ENCODE results near the gene SOX13.

SOX13 gene

DNA sequence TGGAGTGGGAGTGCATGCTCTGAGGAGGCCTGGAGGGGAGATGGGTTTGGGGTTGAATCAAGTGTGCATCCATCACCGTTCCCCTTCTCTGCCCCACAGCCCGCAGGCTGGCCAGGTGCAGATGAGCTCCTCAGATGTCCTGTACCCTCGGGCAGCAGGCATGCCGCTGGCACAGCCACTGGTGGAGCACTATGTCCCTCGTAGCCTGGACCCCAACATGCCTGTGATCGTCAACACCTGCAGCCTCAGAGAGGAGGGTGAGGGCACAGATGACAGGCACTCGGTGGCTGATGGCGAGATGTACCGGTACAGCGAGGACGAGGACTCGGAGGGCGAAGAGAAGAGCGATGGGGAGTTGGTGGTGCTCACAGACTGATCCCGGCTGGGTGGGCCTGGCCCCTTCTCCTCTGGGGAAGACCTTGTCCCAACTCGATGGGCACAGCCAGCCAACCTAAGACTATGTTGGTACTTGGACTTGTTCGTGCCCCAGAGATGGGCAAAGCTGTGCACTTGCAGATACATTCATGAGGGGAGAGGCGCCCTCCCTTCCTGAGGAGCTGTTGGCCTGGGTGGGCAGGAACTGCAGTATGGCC lies 52.9 kb downstream of the SOX13 start:
- H3K4me3 ChIP-seq (ENCODE audit: low read depth, low read length) = no peak overlapping the region

DNA sequence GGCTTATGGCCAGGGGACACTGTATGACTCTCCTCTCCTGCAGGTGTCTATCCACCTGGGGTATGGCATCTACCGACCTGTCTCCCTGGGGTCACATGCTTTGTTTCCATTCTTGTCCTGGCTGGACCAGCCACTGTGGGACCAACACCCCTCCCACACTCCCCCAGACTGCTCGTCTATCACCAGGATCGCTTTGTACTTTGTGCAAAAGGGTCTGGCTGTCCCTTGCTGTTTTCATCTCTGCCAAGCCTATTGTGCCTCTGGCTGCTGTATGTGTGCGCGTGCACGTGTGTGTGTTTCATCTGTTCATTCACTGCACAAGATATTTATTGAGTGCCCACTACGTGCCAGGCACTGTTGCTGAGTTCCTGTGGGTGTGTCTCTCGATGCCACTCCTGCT lies 53.5 kb downstream of the SOX13 start:
- DNase-seq (ENCODE audit: low read depth) = no peak
- TF ChIP-seq, protein P1, sequence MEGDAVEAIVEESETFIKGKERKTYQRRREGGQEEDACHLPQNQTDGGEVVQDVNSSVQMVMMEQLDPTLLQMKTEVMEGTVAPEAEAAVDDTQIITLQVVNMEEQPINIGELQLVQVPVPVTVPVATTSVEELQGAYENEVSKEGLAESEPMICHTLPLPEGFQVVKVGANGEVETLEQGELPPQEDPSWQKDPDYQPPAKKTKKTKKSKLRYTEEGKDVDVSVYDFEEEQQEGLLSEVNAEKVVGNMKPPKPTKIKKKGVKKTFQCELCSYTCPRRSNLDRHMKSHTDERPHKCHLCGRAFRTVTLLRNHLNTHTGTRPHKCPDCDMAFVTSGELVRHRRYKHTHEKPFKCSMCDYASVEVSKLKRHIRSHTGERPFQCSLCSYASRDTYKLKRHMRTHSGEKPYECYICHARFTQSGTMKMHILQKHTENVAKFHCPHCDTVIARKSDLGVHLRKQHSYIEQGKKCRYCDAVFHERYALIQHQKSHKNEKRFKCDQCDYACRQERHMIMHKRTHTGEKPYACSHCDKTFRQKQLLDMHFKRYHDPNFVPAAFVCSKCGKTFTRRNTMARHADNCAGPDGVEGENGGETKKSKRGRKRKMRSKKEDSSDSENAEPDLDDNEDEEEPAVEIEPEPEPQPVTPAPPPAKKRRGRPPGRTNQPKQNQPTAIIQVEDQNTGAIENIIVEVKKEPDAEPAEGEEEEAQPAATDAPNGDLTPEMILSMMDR (IDR thresholded peaks at IDR 0.05; ENCODE audit: control insufficient read depth, extremely low read depth, insufficient read depth) = no peak

More for the DNA sequence above, 52.9 kb downstream of the SOX13 start:
- TF ChIP-seq, protein P1 (IDR thresholded peaks at IDR 0.05; ENCODE audit: control insufficient read depth, extremely low read depth, insufficient read depth) = no peak
- no peak for DNase-seq (ENCODE audit: low read depth)

DNA sequence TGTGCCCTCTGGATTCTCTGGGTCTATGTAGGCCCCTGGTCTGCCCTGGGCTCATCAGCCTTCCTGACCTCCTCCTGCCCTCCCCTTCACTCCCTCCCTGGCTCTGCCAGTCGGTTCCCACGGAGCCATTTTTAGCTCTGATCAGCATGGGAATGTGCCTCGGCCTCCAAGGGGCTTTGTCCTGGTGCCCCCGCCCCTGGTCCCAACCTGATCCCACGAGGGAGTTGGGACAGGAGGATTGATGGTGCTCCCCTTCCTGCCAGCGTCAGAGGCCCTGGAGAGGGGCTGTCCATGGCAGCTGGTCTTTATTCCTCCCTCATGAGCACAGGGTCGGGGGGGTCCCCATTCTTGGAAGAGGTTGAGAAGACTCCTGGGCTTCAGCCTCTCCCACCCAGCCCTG lies 54.0 kb downstream of the SOX13 start:
- no peak overlapping the region for H3K4me3 ChIP-seq (ENCODE audit: low read depth, low read length)
- no peak for DNase-seq (ENCODE audit: low read depth)
- TF ChIP-seq, protein P1 (IDR thresholded peaks at IDR 0.05; ENCODE audit: control insufficient read depth, extremely low read depth, insufficient read depth) = no peak

More for the DNA sequence above, 53.5 kb downstream of the SOX13 start:
- no peak overlapping the region for H3K4me3 ChIP-seq (ENCODE audit: low read depth, low read length)

DNA sequence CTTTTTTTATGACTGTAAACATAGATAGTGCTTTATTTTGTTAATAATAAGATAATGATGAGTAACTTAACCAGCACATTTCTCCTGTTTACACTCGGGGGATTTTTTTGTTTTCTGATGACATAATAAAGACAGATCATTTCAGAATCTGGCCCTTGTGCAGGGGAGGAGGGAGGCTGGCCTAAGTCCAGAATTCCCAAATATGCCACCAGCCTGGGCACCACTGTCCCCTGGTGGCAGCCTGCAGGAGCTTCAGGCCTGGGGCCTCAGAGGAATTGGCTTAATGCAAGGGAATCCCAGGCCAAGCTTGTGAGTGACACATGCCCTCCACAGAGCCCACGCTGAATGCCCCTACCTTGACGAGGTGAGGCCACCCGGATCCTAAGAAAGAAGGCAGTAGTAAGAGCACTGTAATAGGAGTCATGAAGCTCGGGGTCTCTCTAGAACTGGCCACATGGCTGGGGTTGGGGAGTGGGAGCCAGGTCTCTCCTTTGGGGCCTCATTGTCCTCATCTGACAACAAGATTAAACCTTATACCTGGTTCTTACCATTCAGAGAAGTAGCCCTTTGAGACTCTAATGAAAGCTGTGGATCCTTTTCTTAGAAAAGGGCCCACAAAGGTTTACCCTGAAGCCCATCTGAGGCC lies 54.8 kb downstream of the SOX13 start:
- TF ChIP-seq, protein P1 (IDR thresholded peaks at IDR 0.05; ENCODE audit: control insufficient read depth, extremely low read depth, insufficient read depth) = peak; percentile 98

DNA sequence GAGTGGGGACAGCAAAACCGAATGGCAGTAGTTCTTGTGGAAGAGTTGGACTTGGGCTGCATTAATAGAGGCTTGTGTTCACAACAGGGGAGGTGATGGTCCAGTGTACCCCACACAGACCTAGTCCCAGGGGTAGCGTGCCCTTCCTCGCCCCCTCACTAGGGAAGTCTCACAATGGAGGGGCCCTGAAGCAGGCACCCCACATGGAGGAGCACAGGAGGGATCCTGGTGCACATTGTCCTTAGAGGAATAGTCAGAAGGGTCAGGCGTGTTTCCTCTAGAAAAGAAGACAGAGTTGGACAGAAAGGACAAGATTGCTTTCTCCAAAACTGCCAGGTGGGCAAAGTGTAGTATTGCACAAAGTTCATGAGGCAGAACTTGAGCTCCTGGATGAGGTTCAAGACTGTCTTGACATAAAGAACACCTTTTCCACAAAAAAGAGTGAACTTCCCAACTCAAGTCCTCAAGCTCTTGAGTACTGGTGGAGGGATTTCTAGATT lies 55.6 kb downstream of the SOX13 start:
- H3K4me3 ChIP-seq (ENCODE audit: low read depth, low read length) = no peak overlapping the region
- no peak for DNase-seq (ENCODE audit: low read depth)
- TF ChIP-seq, protein P1 (IDR thresholded peaks at IDR 0.05; ENCODE audit: control insufficient read depth, extremely low read depth, insufficient read depth) = no peak

More for the DNA sequence above, 54.8 kb downstream of the SOX13 start:
- H3K4me3 ChIP-seq (ENCODE audit: low read depth, low read length) = no peak overlapping the region
- peak; percentile 63 for DNase-seq (ENCODE audit: low read depth)

DNA sequence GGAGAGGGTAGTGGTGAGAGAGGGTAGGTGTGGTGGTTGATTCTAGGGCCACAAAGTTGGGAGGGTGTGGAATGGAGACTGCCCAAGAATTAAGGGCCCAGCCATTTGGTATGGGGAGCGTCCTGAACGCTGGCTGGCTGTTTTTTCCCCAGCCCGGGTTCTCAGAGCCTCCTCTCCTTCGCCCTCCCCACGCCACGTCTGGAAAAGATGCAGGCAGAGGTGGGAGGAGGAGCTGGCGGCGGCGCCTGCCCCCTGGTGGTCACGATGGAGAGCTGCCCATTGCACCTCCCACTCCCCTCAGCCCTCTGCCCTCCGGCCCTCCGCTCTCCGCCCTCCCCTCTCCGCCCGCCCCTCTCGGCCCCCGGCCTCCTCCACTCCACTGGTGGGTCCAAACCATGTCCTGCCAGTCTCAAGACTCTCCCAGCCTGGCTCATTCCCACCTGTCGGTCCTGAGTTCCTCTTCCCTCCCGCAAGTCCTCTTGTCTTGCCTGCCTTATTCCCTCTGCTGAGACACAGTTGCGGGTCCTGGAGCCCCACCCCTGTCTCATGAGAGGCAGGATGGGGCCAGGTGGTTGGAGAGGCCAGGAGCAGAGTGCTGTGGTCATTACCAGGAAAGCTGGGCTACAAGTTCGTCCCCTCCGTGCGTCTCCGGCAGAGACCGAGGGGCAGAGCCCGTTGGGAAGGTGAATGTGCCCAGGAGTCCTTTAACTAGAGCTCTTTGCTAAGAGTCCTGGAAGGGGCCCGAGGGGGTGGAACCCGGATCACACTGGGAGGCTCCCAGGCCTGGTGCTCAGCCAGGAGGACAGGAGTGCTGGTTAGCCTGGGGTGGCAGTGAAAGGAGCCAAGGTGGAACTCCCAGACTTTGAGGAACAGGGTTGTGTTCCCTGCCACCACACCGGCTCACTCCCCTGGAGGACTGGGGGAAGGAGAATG lies 56.3 kb downstream of the SOX13 start:
- H3K4me3 ChIP-seq (ENCODE audit: low read depth, low read length) = no peak overlapping the region
- no peak for DNase-seq (ENCODE audit: low read depth)
- TF ChIP-seq, protein P1 (IDR thresholded peaks at IDR 0.05; ENCODE audit: control insufficient read depth, extremely low read depth, insufficient read depth) = peak; percentile 93
